GM12878 (cell line): ENCODE results near the gene AKT1. TPM values are rescaled to one million over a fixed set of nuclear protein-coding genes. Genes with fewer than 3 reads are reported as not detected.

Experiments used
- ATAC-seq: fragments of 200-7000 bp; cut with Tn5 transposase; 3 replicates; pipeline ENCODE4 v1.9.1; 2020; ENCODE audit warnings: mild to moderate bottlenecking, moderate library complexity
- BruUV-seq: library from RNA; stranded (reverse); fragments of 400-500 nt; replicated peaks from 2 replicates; lab custom pipeline; 2021; lab: Mats Ljungman, UMichigan
- CTCF ChIA-PET: fragments of 300-600 bp; sonication (Branson Sonifier 250); formaldehyde crosslinking; extraction: SDS; loops from one replicate; lab custom pipeline; 2021; ENCODE audit warnings: inconsistent platforms; lab: Yijun Ruan, JAX
- POLR2A ChIA-PET: fragments of 350-600 bp; formaldehyde crosslinking; extraction: SDS; loops from one replicate; lab custom pipeline; 2021; ENCODE audit warnings: inconsistent platforms; lab: Charles Lee
- RAD21 ChIA-PET: fragments of 300-600 bp; sonication (Branson Sonifier 250); formaldehyde crosslinking; loops from one replicate; lab custom pipeline; 2023; ENCODE audit warnings: antibody characterized with exemption; ENCODE audit not compliant: unreplicated experiment; lab: Charles Lee
- SMC1A ChIA-PET: fragments of 300-600 bp; sonication (Branson Sonifier 250); formaldehyde crosslinking; loops from one replicate; lab custom pipeline; 2023; ENCODE audit not compliant: unreplicated experiment, uncharacterized antibody; lab: Charles Lee
- DNase-seq: peaks from one replicate; pipeline ENCODE4 v3.0.0-alpha.2; 2011; ENCODE audit warnings: low read depth, low spot score
- FAIRE-seq: peaks from 3 replicates; lab custom pipeline; 2011; peaks lifted over from hg19 to GRCh38; lab: Jason Lieb, UNC
- H2AFZ ChIP-seq: 2 replicates; pipeline ENCODE4 v1.6.0; 2011; ENCODE audit warnings: low read depth, low read length, control low read depth; ENCODE audit not compliant: control insufficient read depth
- H3K27ac ChIP-seq: 2 replicates; pipeline ENCODE4 v1.5.1; 2011; ENCODE audit warnings: control low read depth; ENCODE audit not compliant: control insufficient read depth, insufficient read depth
- H3K27me3 ChIP-seq, 2 experiments: replicated peaks in 1 of 2; 2 replicates each; pipeline versions ENCODE4 v1.6.0 to v1.6.1; 2011; ENCODE audit warnings: low read length in 1 of 2; ENCODE audit not compliant: control insufficient read depth in 2 of 2, insufficient read depth in 2 of 2
- H3K36me3 ChIP-seq, 2 experiments: 2 replicates each; pipeline ENCODE4 v1.5.1; 2011; ENCODE audit warnings: low read length in 1 of 2; ENCODE audit not compliant: control insufficient read depth in 2 of 2, insufficient read depth in 2 of 2
- H3K4me1 ChIP-seq: 2 replicates; pipeline ENCODE4 v1.6.1; 2011; ENCODE audit warnings: mild to moderate bottlenecking, low read length, moderate library complexity, mixed read lengths; ENCODE audit not compliant: control insufficient read depth, insufficient read depth
- H3K4me2 ChIP-seq: 2 replicates; pipeline ENCODE4 v1.6.0; 2011; ENCODE audit warnings: control low read depth; ENCODE audit not compliant: control insufficient read depth, insufficient read depth
- H3K4me3 ChIP-seq: fragments of 200-600 bp; sonication (generic); 2 replicates; pipeline ENCODE4 v1.5.1; 2016
- H3K79me2 ChIP-seq: 2 replicates; pipeline ENCODE4 v1.6.0; 2011; ENCODE audit warnings: low read length; ENCODE audit not compliant: control insufficient read depth, insufficient read depth
- H3K9ac ChIP-seq: 2 replicates; pipeline ENCODE4 v1.8.0; 2011; ENCODE audit warnings: low read length, control low read depth, mixed read lengths; ENCODE audit not compliant: control insufficient read depth, insufficient read depth
- H3K9me3 ChIP-seq: replicated peaks from 3 replicates; pipeline ENCODE4 v1.5.1; 2011; ENCODE audit warnings: mild to moderate bottlenecking, low read length; ENCODE audit not compliant: control insufficient read depth, insufficient read depth
- H4K20me1 ChIP-seq: 2 replicates; pipeline ENCODE4 v1.6.0; 2011; ENCODE audit not compliant: control insufficient read depth, insufficient read depth
- ATF7 ChIP-seq: fragments of 450-650 bp; IDR thresholded peaks from 2 replicates; pipeline ENCODE4 v1.6.1; 2016; ENCODE audit warnings: low read depth, mild to moderate bottlenecking
- CREM ChIP-seq: IDR thresholded peaks from 2 replicates; pipeline ENCODE4 v1.6.1; 2014; ENCODE audit warnings: antibody characterized with exemption, low read depth
- DPF2 ChIP-seq: fragments of 450-650 bp; IDR thresholded peaks from 2 replicates; pipeline ENCODE4 v1.6.1; 2017; ENCODE audit warnings: mild to moderate bottlenecking
- E4F1 ChIP-seq: fragments of 450-650 bp; IDR thresholded peaks from 2 replicates; pipeline ENCODE4 v1.6.1; 2018; ENCODE audit warnings: borderline replicate concordance, mild to moderate bottlenecking; ENCODE audit not compliant: partially characterized antibody
- ETV6 ChIP-seq, 2 experiments: fragments of 450-650 bp in 1 of 2; IDR thresholded peaks in 1 of 2; conservative IDR thresholded peaks in 1 of 2; 2 replicates each; pipeline ENCODE4 v1.6.1; 2014; ENCODE audit warnings: antibody characterized with exemption in 1 of 2, borderline replicate concordance in 1 of 2, low read depth in 1 of 2, mild to moderate bottlenecking in 1 of 2, moderate library complexity in 1 of 2
- HDGF ChIP-seq: fragments of 450-650 bp; IDR thresholded peaks from 2 replicates; pipeline ENCODE4 v1.6.1; 2016; ENCODE audit warnings: antibody characterized with exemption
- JUNB ChIP-seq: IDR thresholded peaks from 2 replicates; pipeline ENCODE4 v1.6.1; 2016; ENCODE audit warnings: antibody characterized with exemption, mild to moderate bottlenecking
- MAX ChIP-seq: IDR thresholded peaks from 2 replicates; pipeline ENCODE4 v1.6.1; 2012; ENCODE audit warnings: low read depth, low read length, improper control_type of control experiment
- MXI1 ChIP-seq: fragments of 150-350 bp; IDR thresholded peaks from 2 replicates; pipeline ENCODE4 v1.6.1; 2011; ENCODE audit warnings: low read depth, mild to moderate bottlenecking, inconsistent platforms, low read length, improper control_type of control experiment
- NFYA ChIP-seq: IDR thresholded peaks from 2 replicates; pipeline ENCODE4 v1.6.1; 2011; ENCODE audit warnings: low read depth, mild to moderate bottlenecking, low read length, improper control_type of control experiment, borderline replicate concordance
- NR2C2 ChIP-seq: IDR thresholded peaks from 2 replicates; pipeline ENCODE4 v1.6.1; 2011; ENCODE audit warnings: borderline replicate concordance, low read depth; ENCODE audit not compliant: control insufficient read depth, insufficient read length
- PRDM15 ChIP-seq: fragments of 450-650 bp; formaldehyde crosslinking; IDR thresholded peaks from 2 replicates; pipeline ENCODE4 v1.4.0; 2020; ENCODE audit warnings: mild to moderate bottlenecking, moderate library complexity
- RUNX3 ChIP-seq: IDR thresholded peaks from 2 replicates; pipeline ENCODE4 v1.6.1; 2012; ENCODE audit warnings: low read length, inconsistent platforms
- SMC3 ChIP-seq: IDR thresholded peaks from 2 replicates; pipeline ENCODE4 v1.6.1; 2011; ENCODE audit warnings: low read length, improper control_type of control experiment, borderline replicate concordance
- STAT1 ChIP-seq: fragments of 450-650 bp; conservative IDR thresholded peaks from 2 replicates; pipeline ENCODE4 v1.6.1; 2014; ENCODE audit warnings: antibody characterized with exemption, mild to moderate bottlenecking
- USF1 ChIP-seq: IDR thresholded peaks from 2 replicates; pipeline ENCODE4 v1.6.1; 2011; ENCODE audit warnings: borderline replicate concordance, low read depth, mild to moderate bottlenecking, moderate library complexity, mixed read lengths, low read length; ENCODE audit not compliant: insufficient read depth; ENCODE audit errors: extremely low read length
- YBX1 ChIP-seq: fragments of 450-650 bp; IDR thresholded peaks from 2 replicates; pipeline ENCODE4 v1.6.1; 2016; ENCODE audit warnings: antibody characterized with exemption
- WGBS: methylation state at CpG from one replicate; pipeline ENCODE4 v1.1.6; 2016; ENCODE audit warnings: low lambda C conversion rate; ENCODE audit not compliant: insufficient replicate concordance, insufficient coverage; ENCODE audit errors: missing lambda C conversion rate; 5-methylcytosine and 5-hydroxymethylcytosine counted together
- in situ Hi-C: fragments of 300-500 bp; cut with MboI; formaldehyde crosslinking; loops from 9 replicates; pipeline ENCODE4 v1.14.3; 2018; ENCODE audit warnings: mixed read lengths
- intact Hi-C: fragments of 100-400 bp; cut with micrococcal nuclease; formaldehyde crosslinking; loops from one replicate; pipeline ENCODE4 v1.14.2; 2022; ENCODE audit not compliant: unreplicated experiment
- polyA plus RNA-seq, 11 experiments: library from polyadenylated mRNA; depleted of rRNA in 4 of 11; unstranded in 6 of 11; stranded (reverse) in 5 of 11; fragments of >200 nt; fragmentation: Nextera tagmentation in 4 of 11; fragmentation: Illumina TruSeq in 1 of 11; extraction: Ambion mirVana in 4 of 11; extraction: Trizol in 1 of 11; gene quantifications; 1 replicate in 1 of 11; 2 replicates in 10 of 11; pipeline versions ENCODE4 v1.2.1 to v1.2.3, GENCODE V29; 2011 to 2016; ENCODE audit warnings: inconsistent platforms in 2 of 11, missing spikeins in 2 of 11, low read depth in 1 of 11
- total RNA-seq, 4 experiments: library from RNA; depleted of rRNA in 3 of 4; stranded (reverse); fragments of >200 nt in 3 of 4; fragmentation: Illumina TruSeq in 1 of 4; extraction: Trizol in 1 of 4; gene quantifications; 2 replicates each; pipeline versions ENCODE4 v1.2.1 to v1.2.3, GENCODE V29; 2013 to 2021

AKT1 gene
- total and polyA plus RNA-seq, 10 of the 15 experiments (the other 5 are each of a cell fraction or from before 2014, with no cell fraction given), result 0.63 to 110 (median 58.9) TPM

- BruUV-seq, result no TSS peak
- Histone ChIP-seq H3K9ac (no peak overlapping the region), H3K9me3 (no peaks in the 10 kb centered on the region), H2AFZ (no peak overlapping the region), H3K4me2 (no peak overlapping the region), H3K4me1 (no peaks in the 10 kb centered on the region), H3K4me3 (no peak overlapping the region), H3K27ac (no peak overlapping the region), H3K79me2 (no peaks in the 10 kb centered on the region), H3K27me3 (no peaks in the 10 kb centered on the region; a peak in 3 of 4 replicates), H3K36me3 (no peaks in the 10 kb centered on the region), H4K20me1 (no peaks in the 10 kb centered on the region)
- TF ChIP-seq NR2C2 (no peak), E4F1 (no peak), JUNB (no peak), USF1 (no peak), CREM (no peak), ETV6 (conservative IDR thresholded peaks at IDR 0.05 in 1 of 2, IDR thresholded peaks at IDR 0.05 in 1 of 2; ENCODE audit: borderline replicate concordance in 1 of 2, low read depth in 1 of 2) (no peak), SMC3 (no peak), HDGF (no peak), ATF7 (no peak), DPF2 (no peak), RUNX3 (no peak), YBX1 (no peak), NFYA (no peak), PRDM15 (no peak), STAT1 (no peak), MAX (no peak), MXI1 (no peak)
- intact Hi-C loops, result no loop called here
- WGBS, result 63% methylated on average over 18 of the region's 18 CpGs
- RAD21 ChIA-PET, result no interaction called here
- DNase-seq (no peak), ATAC-seq (no peak), FAIRE-seq (no peak)
- POLR2A ChIA-PET, result no interaction called here
- CTCF ChIA-PET, result interaction anchor here (1.3 kb wide), 1 partner anchor 67 kb away, joined by 3 read pairs; no protein-coding TSS in a partner anchor
- SMC1A ChIA-PET, result no interaction called here
- in situ Hi-C loops, result no loop called here
Measured at GRCh38 chr14:104738375-104739019, 57.1 kb downstream of the AKT1 start.
